AG08396 (cell line): ENCODE data around the gene OAS3.
"Not testable (repeated sequence)": the region's sequence is repeated elsewhere in the genome, so short reads cannot be mapped to it uniquely, and the experiment has no call there.

Experiments used
- DNase-seq: peaks from one replicate; pipeline ENCODE4 v3.0.0; 2012; ENCODE audit warnings: low spot score, mixed read lengths

The OAS3 gene

DNA sequence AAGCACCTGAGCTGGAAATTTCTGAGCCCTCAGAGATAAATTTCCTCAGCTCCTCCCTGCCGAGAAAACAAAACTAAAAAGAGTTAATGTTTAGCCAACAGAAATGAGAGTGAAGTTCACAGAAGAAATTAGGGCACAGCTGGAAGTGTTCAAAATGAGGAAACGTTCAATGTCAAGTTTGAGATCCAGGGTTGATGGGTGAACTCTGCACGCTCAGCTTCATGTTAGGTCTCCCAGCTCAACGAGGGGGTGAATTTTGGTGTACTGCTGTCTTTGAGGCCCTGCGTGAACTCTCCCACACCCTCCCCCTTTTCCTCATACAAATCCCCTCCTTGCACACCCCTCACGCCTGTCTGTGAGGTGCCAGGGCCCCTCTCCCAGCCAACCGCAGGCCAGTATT is 13.3 kb upstream of the OAS3 start:
- no peak for DNase-seq

DNA sequence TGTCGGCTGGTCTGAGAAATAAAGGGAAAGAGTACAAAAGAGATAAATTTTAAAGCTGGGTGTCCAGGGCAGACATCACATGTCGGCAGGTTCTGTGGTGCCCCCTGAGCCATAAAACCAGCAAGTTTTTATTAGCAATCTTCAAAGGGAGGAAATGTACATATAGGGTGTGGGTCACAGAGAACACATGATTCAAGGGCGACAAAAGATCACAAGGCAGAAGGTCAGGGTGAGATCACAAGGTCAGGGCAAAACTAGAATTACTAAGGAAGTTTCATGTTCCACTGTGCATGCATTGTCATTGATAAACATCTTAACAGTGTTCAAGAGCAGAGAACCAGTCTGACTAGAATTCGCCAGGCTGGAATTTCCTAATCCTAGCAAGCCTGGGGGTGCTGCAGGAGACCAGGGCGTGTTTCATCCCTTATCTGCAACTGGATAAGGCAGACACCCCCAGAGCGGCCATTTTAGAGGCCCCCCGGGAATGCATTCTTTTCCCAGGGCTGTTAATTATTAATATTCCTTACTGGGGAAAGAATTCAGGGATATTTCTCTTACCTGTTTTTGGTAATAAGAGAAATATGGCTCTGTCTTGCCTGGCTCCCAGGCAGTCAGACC is 11.7 kb upstream of the OAS3 start:
- DNase-seq: not testable (repeated sequence)

DNA sequence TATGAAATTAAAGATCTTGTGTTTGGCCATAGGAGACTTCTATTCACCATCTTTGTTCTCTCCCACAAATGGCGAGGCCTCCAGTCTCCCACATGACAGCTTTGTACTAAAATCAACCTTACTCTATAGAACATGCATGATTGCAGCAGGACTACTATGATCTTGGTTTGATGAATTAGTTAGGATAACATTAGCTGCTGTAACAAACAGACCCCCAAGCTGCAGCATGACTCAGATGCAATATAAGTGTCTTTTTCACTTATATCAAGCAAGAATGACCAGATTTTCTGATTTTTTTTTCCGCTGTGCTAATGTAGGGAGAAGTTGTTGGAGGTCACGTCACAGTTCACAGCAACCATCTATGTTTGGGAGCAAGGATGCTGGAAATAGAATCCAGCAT is 10.8 kb upstream of the OAS3 start:
- no peak for DNase-seq

DNA sequence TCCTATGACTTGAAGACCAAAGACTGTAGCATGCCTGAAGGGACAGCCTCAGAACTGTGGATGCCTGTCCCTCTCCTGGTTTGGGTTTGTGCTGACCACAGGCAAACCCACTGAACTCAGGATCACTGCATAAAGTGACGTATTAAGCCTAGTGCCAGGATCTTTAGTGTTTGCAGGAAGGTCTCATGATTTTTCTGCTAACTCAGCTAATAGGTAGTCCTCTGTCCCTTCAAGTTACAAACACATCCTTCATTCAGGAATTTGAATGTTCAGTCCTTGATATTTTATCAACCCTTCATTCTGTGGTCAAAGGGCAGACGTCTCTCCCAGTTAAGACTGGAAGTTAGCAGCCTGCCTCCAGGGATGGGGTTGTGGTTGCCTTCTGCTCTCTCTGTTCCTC is 10.3 kb upstream of the OAS3 start:
- DNase-seq: no peak

DNA sequence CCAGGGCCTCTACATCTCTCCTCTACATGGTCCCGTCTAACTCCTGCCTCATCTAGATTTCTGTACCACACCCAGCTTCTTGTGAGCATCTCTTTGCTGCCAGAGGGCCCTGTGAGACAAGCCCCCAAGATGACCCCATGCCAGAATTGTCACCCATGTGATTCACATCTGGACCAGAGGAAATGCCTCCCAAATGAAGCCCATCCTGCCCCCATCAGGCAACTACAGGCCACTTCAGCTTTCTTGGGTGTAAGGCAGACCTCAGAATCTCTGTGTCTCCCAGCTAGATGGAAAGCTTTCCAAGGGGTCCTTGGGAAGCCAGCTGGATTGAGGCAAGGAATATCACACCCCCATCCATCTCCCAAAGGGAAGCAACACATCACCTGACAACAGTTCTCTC is 9.3 kb upstream of the OAS3 start:
- no peak for DNase-seq

DNA sequence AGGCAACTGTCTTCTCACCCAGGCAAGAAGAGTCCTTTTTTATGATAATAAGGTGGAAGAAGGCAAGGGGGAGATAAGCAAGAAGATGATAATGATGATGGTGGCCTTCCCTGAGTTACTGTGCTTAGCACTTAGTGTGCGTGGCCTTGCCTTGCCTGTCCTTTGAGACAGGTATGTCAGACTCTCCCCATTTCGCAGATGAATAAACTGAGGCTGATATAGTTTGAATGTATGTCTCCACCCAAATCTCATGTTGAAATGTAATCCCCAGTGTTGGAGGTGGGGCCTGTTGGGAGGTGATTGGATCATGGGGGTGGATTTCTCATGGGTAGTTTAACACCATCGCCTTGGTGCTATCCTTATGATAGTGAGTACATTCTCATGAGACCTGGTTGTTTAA is 8.6 kb upstream of the OAS3 start:
- no peak for DNase-seq

DNA sequence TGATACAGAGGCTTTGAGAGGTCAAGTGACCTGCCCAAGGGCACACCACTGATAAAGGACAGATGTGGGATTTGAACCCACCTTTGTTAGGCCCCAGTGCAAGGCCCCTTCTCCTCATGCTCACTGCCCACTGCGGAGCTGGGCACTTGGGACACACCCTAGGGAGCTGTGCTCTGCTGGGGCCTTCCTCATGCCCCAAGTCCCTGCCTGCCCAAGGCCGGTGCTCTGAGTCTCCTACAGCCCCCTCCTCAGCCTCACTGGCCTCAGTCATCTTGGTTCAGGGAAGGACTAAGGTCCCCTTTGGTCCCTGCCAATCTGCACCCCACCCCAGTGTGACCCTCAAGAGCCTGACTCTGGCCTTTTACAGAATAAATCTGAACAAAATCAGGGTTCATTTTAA is 7.9 kb upstream of the OAS3 start:
- no peak for DNase-seq

DNA sequence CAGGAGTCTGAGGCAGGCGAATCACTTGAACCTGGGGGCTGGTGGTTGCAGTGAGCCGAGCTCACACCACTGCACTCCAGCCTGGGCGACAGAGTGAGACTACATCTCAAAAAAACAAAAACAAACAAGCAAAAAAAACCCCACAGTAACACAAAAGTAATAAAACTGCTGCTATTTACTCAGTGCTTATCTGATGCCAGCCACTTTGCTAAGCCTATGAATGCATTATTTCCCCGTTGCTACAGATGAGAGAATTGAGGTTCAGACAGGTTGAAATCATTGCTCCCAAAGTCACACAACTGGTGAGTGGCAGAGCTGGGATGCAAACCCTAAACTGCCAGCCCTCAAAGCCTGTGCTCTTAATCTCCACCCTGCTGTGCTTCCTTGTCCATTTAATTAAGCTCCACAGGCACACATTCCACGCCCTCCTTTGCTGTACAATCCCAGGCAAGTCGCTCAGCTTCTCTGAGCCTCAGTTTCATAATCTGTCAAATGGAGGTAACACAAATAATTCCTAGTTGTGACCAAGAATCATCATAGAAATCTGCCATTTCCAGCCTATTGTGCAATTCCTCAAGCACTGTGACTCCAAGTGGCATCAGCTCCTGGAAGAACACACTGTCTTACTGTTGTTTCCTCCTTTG is 5.7 kb upstream of the OAS3 start:
- no peak for DNase-seq

DNA sequence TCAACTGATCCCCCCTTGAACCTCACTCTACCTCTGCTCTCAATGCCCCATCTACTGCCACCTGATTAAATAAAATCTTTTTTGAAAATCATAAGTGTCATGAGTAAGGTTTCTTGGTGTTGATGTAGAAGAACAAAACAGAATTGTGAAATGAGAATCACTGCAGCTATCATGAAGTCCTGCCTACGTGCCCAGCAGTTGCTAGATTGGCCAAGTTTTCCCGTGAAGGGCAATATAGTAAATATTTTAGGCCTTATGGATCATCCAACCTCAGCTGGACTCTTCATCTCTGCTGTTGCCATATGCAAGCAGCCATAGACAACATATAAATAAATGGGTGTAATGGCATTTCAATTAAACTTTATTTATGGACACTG is 5.2 kb upstream of the OAS3 start:
- DNase-seq: no peak

DNA sequence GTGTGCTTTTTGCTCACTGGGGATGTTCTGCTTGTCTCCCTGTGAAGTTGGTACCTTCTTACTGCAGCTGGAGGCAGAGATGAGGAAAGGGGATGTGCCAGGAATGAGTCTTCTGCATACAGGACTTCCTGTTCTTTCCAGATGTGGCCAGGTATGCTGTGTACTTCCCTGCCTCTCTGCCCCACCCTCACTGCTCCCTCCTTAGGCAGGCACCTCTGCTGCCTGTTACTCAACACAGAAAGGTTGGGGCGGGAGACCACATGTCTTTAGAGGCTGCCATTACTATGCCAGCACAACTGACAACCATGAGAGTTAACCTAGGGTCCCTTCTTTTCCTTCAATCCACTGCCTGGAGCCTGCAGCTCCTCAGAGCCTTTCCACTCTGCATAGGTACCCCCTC is 2.0 kb upstream of the OAS3 start:
- DNase-seq: no peak

DNA sequence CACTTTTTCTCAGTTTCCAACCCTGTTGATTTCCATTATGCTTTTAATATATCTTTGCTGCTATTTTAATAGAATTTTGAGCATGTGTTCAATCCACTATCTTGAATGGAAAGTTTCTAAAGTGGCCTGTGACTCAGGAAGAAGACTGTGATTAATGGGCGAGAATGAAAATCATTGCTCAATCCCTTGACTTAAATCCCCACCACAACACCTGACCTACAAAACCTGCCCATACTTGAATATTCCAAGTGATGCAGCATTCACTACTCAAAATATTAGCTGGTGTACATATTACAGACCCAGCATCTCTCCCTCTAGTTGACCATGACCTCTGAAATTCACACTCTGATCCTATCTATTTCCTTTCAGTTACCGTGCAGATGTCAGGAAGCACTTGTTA is 1.3 kb upstream of the OAS3 start:
- no peak for DNase-seq

DNA sequence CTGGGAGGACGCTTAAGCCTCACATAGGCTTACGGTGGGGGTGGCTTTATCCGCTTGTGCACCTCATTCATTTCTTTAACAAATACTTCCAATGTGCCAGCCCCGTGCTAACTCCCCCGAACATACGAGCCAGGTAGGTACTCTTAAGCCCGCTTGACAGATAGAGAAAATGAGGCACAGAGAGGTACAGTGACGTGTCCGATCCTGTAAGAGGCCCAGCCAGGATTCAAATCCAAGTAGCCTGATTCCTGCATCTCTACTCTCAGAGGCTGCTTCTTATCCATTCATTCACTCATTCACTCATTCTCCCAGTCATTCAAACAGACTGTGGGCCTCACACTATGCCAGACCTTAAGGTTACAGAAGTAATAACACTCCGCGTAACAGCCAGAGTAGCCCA is 477 bp downstream of the OAS3 start:
- no peak for DNase-seq

DNA sequence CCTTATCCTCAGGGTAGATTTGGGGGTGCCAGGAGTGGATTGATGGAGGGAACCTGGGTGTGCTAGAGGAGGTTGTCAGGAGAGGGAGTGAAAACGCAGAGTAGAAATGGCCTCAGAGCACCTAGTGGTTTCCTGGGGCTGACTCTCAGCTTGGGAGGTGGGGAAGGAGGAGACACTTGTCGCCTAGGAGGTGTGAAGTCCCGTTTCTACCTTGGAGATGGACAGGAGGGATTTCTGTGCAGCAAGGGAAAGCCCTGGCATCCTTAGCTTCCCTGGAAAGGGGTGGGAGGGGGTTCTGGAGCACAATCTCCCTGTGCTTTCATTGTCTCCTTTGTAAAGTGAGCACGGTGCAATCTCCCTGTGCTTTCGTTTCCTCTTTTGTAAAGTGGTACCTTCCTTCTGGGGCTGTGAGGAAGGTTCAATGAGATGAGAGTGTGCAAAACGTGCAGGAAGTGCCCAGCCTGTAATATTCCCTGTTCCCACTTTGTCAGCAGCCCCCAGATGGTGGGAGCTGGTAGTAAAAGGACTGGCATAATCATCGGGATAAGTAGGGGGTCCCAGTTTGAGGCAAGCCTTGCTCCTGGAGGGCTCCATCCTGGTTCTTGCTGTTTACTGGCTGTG is 1.6 kb downstream of the OAS3 start:
- DNase-seq: no peak

DNA sequence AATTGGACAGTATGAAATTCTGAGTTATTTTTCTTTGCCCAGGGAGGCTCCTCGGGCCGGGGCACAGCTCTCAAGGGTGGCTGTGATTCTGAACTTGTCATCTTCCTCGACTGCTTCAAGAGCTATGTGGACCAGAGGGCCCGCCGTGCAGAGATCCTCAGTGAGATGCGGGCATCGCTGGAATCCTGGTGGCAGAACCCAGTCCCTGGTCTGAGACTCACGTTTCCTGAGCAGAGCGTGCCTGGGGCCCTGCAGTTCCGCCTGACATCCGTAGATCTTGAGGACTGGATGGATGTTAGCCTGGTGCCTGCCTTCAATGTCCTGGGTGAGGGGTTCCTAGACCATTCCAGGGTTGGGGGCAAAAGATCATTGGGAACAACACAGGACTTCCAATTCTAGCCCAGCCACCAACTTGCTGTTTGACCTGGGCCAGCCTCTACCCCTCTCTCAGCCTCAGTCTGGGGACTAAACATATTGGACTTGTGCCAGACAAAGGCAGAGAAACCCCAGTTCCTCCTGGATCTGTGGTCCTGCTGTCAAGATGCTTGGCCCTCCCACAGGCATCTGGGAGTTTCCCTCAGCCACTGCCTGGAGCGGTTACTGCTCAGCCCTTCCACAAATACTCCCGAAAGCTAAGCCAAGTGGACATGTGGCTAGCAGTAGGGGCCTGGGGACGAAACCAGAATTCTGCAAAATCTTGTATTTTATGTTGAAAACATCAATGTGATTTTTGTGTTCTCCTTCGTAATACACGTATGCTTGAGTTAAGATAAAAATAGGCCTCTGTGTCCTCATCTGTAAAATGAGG is 3.5 kb downstream of the OAS3 start:
- DNase-seq: no peak

DNA sequence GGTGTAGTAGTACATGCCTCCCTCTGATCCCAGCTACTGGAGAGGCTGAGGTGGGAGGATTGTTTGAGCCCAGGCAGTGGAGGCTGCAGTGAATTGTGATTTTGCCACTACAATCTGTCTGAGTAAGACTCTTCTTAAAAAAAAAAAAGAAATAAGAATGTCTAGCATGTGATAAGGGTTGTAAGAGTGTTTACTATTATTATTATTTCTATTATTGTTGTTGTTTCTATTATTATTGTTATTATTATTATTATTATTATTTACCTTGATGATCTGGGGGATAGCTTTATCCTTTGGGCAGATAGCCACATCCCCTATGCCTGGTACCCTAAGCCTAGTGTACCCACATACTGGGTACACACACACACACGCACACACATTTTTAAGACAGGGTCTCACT is 4.3 kb downstream of the OAS3 start:
- no peak for DNase-seq

DNA sequence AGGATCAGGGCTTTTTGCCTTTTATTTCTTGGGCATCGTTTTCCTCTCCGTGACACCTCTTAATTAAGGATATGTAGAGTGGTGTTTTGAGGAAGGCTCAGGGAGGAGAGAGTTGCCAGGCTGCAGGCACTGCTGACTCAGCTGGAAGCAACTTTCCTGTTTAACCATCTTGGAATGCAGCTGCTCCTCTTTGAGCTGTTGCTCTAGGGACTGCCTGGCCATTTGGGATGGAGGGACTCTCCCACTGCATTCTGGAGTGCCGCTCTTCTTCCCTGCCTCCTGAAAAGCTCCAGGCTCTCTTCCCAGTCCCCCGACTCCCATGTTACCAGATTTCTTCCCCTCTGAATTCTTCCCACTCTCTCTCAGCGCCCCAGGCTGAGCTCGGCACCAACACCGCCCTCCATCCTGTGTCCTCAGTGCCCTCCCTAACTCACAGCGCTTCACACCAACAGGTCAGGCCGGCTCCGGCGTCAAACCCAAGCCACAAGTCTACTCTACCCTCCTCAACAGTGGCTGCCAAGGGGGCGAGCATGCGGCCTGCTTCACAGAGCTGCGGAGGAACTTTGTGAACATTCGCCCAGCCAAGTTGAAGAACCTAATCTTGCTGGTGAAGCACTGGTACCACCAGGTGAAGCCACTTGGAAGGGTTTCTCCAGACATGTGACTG is 5.9 kb downstream of the OAS3 start:
- DNase-seq: no peak

DNA sequence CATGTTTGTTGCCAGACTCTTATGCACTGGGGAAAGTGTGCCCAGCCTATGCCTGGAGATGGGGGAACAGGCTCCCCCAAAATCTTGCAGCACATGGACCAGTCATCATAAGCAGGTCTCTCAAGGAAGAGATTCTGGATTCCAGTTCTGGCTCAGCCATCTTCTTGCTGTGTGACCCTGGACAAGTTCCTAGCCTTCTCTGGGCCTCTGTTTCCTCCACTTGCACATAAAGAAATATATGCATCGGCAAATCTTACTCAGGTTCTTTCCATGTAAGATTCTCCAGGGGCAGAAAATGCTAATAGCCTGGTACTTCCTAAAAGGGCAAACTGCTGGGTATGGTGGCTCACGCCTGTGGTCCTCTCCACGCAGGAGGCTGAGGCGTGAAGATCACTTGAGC is 7.2 kb downstream of the OAS3 start:
- DNase-seq: no peak

DNA sequence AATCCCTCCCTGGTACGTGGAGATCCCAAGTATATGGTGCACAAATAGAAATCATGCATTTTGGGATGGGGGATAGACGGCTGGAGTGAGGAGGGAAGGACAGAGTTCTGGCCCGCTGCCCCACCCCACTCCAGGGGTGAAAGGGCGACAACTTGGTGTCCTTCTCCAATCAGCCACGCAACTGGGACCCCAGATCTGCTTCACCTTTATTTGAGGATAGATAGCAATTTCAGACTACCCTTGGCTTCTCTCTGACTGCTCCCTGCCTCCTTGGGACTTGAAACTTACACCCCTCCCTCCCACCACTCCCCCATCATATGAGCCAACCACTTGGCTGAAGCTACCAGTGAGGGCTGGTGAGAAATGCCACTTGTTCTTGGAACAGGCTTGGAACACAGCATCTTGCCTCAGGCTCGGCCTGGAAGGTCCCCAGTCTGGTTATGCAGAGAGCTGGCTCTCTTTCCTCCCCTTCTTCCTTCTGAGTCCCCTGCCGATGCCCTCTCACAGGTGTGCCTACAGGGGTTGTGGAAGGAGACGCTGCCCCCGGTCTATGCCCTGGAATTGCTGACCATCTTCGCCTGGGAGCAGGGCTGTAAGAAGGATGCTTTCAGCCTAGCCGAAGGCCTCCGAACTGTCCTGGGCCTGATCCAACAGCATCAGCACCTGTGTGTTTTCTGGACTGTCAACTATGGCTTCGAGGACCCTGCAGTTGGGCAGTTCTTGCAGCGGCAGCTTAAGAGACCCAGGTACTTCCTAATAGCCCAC is 8.1 kb downstream of the OAS3 start:
- DNase-seq: no peak

DNA sequence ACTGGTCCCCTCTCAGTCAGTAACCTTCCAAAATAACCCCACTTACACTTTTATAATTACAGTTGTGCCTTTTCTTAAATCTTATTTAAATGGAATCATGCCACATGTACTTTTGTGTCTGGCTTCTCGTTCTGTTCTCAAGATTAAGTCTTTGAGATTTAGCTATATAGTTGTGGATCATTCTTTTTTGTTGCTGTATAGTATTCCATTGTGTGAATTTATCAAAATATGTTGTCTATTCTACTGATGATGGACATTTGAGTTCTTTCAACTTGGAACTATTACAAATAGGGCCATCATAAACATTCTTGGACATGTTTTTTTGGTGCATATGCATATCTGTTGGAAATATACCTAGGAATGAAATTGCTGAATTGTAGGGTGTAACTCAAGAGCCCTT is 9.0 kb downstream of the OAS3 start:
- DNase-seq: no peak

DNA sequence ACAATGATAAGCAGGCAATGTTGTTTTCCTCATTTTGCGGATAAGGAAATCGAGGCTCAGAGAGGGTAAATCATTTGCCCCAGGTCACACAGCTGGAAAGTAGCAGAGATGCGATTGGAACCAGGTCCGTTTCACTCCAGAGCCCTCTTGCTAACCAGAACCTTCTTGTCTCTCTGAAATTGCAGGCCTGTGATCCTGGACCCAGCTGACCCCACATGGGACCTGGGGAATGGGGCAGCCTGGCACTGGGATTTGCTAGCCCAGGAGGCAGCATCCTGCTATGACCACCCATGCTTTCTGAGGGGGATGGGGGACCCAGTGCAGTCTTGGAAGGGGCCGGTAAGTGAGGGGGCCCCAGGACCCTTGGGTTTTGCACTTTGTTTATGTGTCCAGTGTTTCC is 9.5 kb downstream of the OAS3 start:
- no peak for DNase-seq

DNA sequence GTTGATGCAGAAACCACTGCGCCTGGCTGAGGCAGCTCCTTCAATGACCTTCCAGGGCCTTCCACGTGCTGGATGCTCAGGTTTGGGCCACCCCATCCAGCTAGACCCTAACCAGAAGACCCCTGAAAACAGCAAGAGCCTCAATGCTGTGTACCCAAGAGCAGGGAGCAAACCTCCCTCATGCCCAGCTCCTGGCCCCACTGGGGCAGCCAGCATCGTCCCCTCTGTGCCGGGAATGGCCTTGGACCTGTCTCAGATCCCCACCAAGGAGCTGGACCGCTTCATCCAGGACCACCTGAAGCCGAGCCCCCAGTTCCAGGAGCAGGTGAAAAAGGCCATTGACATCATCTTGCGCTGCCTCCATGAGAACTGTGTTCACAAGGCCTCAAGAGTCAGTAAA is 10.5 kb downstream of the OAS3 start:
- DNase-seq: no peak

DNA sequence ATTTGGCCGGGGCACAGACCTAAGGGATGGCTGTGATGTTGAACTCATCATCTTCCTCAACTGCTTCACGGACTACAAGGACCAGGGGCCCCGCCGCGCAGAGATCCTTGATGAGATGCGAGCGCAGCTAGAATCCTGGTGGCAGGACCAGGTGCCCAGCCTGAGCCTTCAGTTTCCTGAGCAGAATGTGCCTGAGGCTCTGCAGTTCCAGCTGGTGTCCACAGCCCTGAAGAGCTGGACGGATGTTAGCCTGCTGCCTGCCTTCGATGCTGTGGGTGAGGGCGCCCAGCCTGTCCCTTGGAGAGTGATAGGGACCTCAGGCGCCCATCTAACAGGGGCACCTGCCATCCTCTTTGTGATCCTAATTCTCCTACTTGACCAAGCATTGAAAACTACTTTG is 12.4 kb downstream of the OAS3 start:
- no peak for DNase-seq
